Transverse colon (tissue), 4 donors: ENCODE results near the gene ERGIC1.

Source experiments
- POLR2A ChIP-seq: fragments of 450-650 bp; IDR thresholded peaks from one replicate; pipeline ENCODE4 v1.6.1; 2016; ENCODE audit warnings: antibody characterized with exemption, mild to moderate bottlenecking, moderate library complexity
- POLR2AphosphoS5 ChIP-seq, 3 donors: sonication (generic); formaldehyde crosslinking; IDR thresholded peaks; one replicate each; pipeline ENCODE4 v1.6.1; 2016; ENCODE audit warnings: antibody characterized with exemption in 3 of 3
- TF ChIP-seq, protein P1 (sequence below), 5 experiments: fragments of 200-600 bp in 3 of 5; fragments of 450-650 bp in 2 of 5; sonication (generic) in 3 of 5; IDR thresholded peaks; 1 replicate in 2 of 5; 2 replicates in 3 of 5; pipeline ENCODE4 v1.5.1; 2016 to 2017; ENCODE audit warnings: antibody characterized with exemption in 5 of 5, inconsistent platforms in 3 of 5, mild to moderate bottlenecking in 2 of 5, moderate library complexity in 1 of 5

GRCh38 chr5:172969921-172970320 is 135.9 kb downstream of the ERGIC1 start:
- no peak for TF ChIP-seq POLR2A
- no peak for TF ChIP-seq POLR2AphosphoS5 (IDR thresholded peaks at IDR 0.05)
- TF ChIP-seq, protein P1, sequence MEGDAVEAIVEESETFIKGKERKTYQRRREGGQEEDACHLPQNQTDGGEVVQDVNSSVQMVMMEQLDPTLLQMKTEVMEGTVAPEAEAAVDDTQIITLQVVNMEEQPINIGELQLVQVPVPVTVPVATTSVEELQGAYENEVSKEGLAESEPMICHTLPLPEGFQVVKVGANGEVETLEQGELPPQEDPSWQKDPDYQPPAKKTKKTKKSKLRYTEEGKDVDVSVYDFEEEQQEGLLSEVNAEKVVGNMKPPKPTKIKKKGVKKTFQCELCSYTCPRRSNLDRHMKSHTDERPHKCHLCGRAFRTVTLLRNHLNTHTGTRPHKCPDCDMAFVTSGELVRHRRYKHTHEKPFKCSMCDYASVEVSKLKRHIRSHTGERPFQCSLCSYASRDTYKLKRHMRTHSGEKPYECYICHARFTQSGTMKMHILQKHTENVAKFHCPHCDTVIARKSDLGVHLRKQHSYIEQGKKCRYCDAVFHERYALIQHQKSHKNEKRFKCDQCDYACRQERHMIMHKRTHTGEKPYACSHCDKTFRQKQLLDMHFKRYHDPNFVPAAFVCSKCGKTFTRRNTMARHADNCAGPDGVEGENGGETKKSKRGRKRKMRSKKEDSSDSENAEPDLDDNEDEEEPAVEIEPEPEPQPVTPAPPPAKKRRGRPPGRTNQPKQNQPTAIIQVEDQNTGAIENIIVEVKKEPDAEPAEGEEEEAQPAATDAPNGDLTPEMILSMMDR (IDR thresholded peaks at IDR 0.05) = no peak
